LNCAP (cell line): ENCODE results near the gene ADGRG6.

ENCODE experiments used
- TF ChIP-seq, protein P1 (sequence below): fragments of 450-650 bp; IDR thresholded peaks from 2 replicates; pipeline ENCODE4 v1.5.1; 2017; ENCODE audit warnings: mild to moderate bottlenecking

ADGRG6 gene

GRCh38 chr6:142280265-142280664 is 21.5 kb upstream of the ADGRG6 start:
- TF ChIP-seq, protein P1, sequence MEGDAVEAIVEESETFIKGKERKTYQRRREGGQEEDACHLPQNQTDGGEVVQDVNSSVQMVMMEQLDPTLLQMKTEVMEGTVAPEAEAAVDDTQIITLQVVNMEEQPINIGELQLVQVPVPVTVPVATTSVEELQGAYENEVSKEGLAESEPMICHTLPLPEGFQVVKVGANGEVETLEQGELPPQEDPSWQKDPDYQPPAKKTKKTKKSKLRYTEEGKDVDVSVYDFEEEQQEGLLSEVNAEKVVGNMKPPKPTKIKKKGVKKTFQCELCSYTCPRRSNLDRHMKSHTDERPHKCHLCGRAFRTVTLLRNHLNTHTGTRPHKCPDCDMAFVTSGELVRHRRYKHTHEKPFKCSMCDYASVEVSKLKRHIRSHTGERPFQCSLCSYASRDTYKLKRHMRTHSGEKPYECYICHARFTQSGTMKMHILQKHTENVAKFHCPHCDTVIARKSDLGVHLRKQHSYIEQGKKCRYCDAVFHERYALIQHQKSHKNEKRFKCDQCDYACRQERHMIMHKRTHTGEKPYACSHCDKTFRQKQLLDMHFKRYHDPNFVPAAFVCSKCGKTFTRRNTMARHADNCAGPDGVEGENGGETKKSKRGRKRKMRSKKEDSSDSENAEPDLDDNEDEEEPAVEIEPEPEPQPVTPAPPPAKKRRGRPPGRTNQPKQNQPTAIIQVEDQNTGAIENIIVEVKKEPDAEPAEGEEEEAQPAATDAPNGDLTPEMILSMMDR = no peak

DNA sequence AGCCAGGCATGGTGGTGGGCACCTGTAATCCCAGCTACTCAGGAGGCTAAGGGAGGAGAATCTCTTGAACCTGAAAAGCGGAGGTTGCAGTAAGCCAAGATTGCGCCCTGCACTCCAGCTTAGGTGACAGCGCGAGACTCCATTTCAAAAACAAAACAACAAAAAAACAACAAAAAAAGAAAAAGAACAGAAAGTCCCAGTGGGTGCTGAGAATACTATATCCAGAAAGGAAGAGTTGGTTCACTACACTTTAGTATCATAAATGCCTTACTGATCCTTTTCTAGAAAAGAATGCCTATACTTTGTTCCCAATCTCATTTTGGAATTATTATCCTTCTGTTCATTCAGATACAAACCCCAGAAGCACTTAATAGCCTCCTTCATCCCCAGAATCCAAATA is 20.9 kb upstream of the ADGRG6 start:
- TF ChIP-seq, protein P1 = no peak

- TF ChIP-seq, protein P1 = no peak
Measured at GRCh38 chr6:142284419-142284818, 17.4 kb upstream of the ADGRG6 start.

- TF ChIP-seq, protein P1 = no peak
Measured at GRCh38 chr6:142285235-142286087, 16.3 kb upstream of the ADGRG6 start.

- TF ChIP-seq, protein P1 = no peak
Measured at GRCh38 chr6:142286088-142286409, 15.8 kb upstream of the ADGRG6 start.

DNA sequence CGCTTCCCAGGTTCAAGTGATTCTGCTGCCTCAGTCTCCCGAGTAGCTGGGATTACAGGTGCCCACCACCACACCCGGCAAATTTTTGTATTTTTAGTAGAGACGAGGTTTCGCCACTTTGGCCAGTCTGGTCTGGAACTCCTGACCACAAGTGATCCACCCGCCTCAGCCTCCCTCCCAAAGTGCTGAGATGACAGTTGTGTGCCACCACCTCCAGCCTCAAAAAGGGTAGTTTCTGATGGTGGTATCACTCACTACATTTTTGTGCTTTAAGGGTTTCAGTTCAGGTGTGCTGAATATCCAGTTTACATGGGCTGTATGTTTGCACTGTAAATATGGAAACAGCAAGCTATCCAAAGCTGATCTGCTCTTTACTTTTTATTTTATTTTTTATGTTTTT is 12.1 kb upstream of the ADGRG6 start:
- TF ChIP-seq, protein P1 = no peak

DNA sequence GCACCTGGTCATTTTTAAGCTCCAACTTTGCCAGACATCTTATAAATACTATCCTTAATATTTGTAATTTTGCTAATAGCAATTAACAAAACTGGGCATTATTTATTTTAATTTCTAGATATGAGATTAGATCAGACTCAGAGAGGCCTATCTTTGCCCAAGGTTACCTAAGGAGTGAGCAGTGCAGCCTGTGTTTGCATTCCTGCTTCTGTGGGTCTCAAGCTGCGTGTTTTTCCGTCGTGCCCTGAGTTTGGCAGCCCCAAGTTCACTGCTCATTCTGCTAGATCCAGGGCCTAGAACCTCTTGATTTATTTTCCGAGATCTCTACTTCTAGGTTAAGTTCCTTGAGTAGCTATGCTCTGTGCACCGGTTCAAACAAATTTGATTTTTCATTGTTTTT is 11.0 kb upstream of the ADGRG6 start:
- TF ChIP-seq, protein P1 = no peak

DNA sequence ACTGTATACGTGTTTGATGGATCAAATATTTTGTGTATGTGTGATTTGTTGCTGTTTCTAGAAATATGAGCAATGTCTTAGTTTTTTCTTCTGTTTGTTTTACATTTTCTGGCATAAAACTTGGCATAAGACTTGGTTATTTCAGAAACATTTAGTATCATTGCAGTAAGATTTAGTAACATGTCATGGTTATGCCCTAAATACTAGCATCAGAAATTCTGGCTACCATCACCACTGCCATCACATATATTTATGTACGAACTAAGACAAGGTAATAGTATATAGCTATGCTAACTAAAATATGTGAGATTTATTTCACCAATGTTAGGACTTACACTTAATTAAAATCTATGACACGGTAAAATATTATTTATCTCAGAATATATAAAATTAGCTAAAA is 10.3 kb upstream of the ADGRG6 start:
- TF ChIP-seq, protein P1 = no peak
